HepG2 (cell line): Measurements from ENCODE around the gene SP5. TPM values are rescaled to one million over a fixed set of nuclear protein-coding genes. Genes with fewer than 3 reads are reported as not detected.
A peak's percentile ranks its signal among the peaks of the same experiment; 100 is the strongest.

ENCODE experiments used
- ADNP ChIP-seq: sonication (generic); formaldehyde crosslinking; IDR thresholded peaks from 2 replicates; pipeline ENCODE4 v1.4.0; 2020; ENCODE audit warnings: missing genetic modification reagents
- CREM ChIP-seq, 2 experiments: sonication (generic) in 1 of 2; formaldehyde crosslinking in 1 of 2; IDR thresholded peaks; 2 replicates each; pipeline versions ENCODE4 v1.4.0 to v1.6.1; 2016 to 2020; ENCODE audit warnings: antibody characterized with exemption in 1 of 2, mild to moderate bottlenecking in 1 of 2, missing genetic modification reagents in 1 of 2
- ELF4 ChIP-seq: sonication (generic); formaldehyde crosslinking; IDR thresholded peaks from 2 replicates; pipeline ENCODE4 v1.5.0; 2020; ENCODE audit warnings: missing genetic modification reagents, mild to moderate bottlenecking, moderate library complexity, borderline replicate concordance
- FOSL2 ChIP-seq: sonication (generic); formaldehyde crosslinking; IDR thresholded peaks from 2 replicates; pipeline ENCODE4 v1.4.0; 2020; ENCODE audit warnings: missing genetic modification reagents
- HOXA5 ChIP-seq: sonication (generic); formaldehyde crosslinking; IDR thresholded peaks from 2 replicates; pipeline ENCODE4 v1.4.0; 2020; ENCODE audit warnings: missing genetic modification reagents
- NAIF1 ChIP-seq: sonication (generic); formaldehyde crosslinking; IDR thresholded peaks from 2 replicates; pipeline ENCODE4 v1.5.0; 2020; ENCODE audit warnings: mild to moderate bottlenecking, missing genetic modification reagents, borderline replicate concordance
- NCOA2 ChIP-seq: sonication (generic); formaldehyde crosslinking; IDR thresholded peaks from 2 replicates; pipeline ENCODE4 v1.8.0; 2022; ENCODE audit warnings: inconsistent platforms
- NR1H2 ChIP-seq: sonication (generic); formaldehyde crosslinking; IDR thresholded peaks from 2 replicates; pipeline ENCODE4 v1.8.1; 2022; ENCODE audit warnings: low read depth, missing genetic modification reagents, borderline replicate concordance
- ONECUT2 ChIP-seq: sonication (generic); formaldehyde crosslinking; IDR thresholded peaks from 2 replicates; pipeline ENCODE4 v1.4.0; 2020; ENCODE audit warnings: missing genetic modification reagents
- RFXANK ChIP-seq: IDR thresholded peaks from 2 replicates; pipeline ENCODE4 v1.6.1; 2016
- SMARCE1 ChIP-seq: fragments of 450-650 bp; IDR thresholded peaks from 2 replicates; pipeline ENCODE4 v1.6.1; 2017; ENCODE audit warnings: borderline replicate concordance
- SOX5 ChIP-seq: IDR thresholded peaks from 2 replicates; pipeline ENCODE4 v1.6.1; 2016; ENCODE audit warnings: borderline replicate concordance
- ZFY ChIP-seq: sonication (generic); formaldehyde crosslinking; IDR thresholded peaks from 2 replicates; pipeline ENCODE4 v1.4.0; 2020; ENCODE audit warnings: missing genetic modification reagents
- ZNF629 ChIP-seq: sonication (generic); formaldehyde crosslinking; conservative IDR thresholded peaks from 2 replicates; pipeline ENCODE4 v1.5.0; 2020; ENCODE audit warnings: missing genetic modification reagents
- ZSCAN12 ChIP-seq: sonication (generic); formaldehyde crosslinking; IDR thresholded peaks from 2 replicates; pipeline ENCODE4 v1.9.0; 2021; ENCODE audit warnings: mild to moderate bottlenecking, missing genetic modification reagents
- polyA plus RNA-seq, 8 experiments: library from polyadenylated mRNA; depleted of rRNA in 3 of 8; stranded (reverse) in 7 of 8; unstranded in 1 of 8; fragments of >200 nt; fragmentation: Illumina TruSeq in 4 of 8; extraction: Trizol in 4 of 8; gene quantifications; 2 replicates each; pipeline versions ENCODE4 v1.2.1 to v1.2.3, GENCODE V29; 2011 to 2016; ENCODE audit warnings: low read depth in 4 of 8, missing spikeins in 1 of 8, mixed read lengths in 1 of 8; ENCODE audit not compliant: insufficient read depth in 1 of 8
- total RNA-seq, 5 experiments: library from RNA; depleted of rRNA; stranded (reverse); fragments of >200 nt; fragmentation: Illumina TruSeq; extraction: Trizol; gene quantifications; 2 replicates each; pipeline ENCODE4 v1.2.3, GENCODE V29; 2016; ENCODE audit warnings: low read depth in 1 of 5
- TF ChIP-seq, protein P1 (sequence below): sonication (generic); formaldehyde crosslinking; IDR thresholded peaks from 2 replicates; pipeline ENCODE4 v1.8.0; 2022; ENCODE audit warnings: mild to moderate bottlenecking, missing genetic modification reagents; ENCODE audit not compliant: insufficient replicate concordance
- TF ChIP-seq, protein P2 (sequence below): sonication (generic); formaldehyde crosslinking; IDR thresholded peaks from 2 replicates; pipeline ENCODE4 v1.4.0; 2020; ENCODE audit warnings: missing genetic modification reagents
- TF ChIP-seq, protein P3 (sequence below): sonication (generic); formaldehyde crosslinking; IDR thresholded peaks from 2 replicates; pipeline ENCODE4 v1.4.0; 2020; ENCODE audit warnings: mild to moderate bottlenecking, missing genetic modification reagents

The SP5 gene
- total and polyA plus RNA-seq, 2 of the 13 experiments (the other 11 are each of a cell fraction or from before 2014, with no cell fraction given): 50.8 to 119 TPM

DNA sequence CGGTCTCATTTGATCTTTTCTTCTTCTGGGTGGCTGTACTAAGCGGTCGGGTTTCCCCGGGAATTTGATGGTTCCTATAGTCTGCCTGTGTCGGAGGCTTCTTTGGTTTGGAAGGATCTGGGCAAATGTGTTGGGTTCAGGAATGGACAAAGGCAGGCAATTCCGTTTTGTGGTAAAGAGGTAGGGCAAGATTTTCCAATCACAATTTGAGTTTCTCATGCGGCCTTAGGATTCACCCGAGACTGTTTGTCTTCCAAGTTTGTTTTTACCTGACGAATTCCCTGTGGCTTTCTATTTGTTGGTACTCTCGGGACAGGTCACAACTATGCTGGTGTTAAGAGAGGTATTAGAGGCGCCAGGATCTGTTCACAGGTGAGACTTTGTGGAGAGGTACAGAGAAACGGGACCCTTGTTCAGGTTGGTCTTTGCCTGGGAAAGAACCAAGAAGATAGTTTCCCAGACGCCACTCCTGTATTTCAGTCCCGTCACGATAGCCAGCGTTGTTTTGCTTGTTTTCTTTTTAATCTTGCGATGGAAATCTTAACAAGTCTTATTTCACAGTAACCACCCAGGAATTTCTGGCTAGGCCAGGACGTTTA lies 3.0 kb downstream of the SP5 start (continued):
- no peak for TF ChIP-seq ELF4 (CRISPR knock-in tag)
- no peak for TF ChIP-seq SOX5 (CRISPR knock-in tag)
- TF ChIP-seq, protein P1, sequence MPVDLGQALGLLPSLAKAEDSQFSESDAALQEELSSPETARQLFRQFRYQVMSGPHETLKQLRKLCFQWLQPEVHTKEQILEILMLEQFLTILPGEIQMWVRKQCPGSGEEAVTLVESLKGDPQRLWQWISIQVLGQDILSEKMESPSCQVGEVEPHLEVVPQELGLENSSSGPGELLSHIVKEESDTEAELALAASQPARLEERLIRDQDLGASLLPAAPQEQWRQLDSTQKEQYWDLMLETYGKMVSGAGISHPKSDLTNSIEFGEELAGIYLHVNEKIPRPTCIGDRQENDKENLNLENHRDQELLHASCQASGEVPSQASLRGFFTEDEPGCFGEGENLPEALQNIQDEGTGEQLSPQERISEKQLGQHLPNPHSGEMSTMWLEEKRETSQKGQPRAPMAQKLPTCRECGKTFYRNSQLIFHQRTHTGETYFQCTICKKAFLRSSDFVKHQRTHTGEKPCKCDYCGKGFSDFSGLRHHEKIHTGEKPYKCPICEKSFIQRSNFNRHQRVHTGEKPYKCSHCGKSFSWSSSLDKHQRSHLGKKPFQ (CRISPR knock-in tag): no peak
- TF ChIP-seq ZSCAN12 (CRISPR knock-in tag): peak; percentile 69; the same call in 1 of the 2 replicates
- TF ChIP-seq RFXANK: no peak
- no peak for TF ChIP-seq NAIF1 (CRISPR knock-in tag)
- no peak for TF ChIP-seq ZNF629 (CRISPR knock-in tag)
- TF ChIP-seq HOXA5 (CRISPR knock-in tag): no peak
- TF ChIP-seq NCOA2 (CRISPR knock-in tag): no peak
- TF ChIP-seq, protein P2, sequence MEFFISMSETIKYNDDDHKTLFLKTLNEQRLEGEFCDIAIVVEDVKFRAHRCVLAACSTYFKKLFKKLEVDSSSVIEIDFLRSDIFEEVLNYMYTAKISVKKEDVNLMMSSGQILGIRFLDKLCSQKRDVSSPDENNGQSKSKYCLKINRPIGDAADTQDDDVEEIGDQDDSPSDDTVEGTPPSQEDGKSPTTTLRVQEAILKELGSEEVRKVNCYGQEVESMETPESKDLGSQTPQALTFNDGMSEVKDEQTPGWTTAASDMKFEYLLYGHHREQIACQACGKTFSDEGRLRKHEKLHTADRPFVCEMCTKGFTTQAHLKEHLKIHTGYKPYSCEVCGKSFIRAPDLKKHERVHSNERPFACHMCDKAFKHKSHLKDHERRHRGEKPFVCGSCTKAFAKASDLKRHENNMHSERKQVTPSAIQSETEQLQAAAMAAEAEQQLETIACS (CRISPR knock-in tag): no peak
- TF ChIP-seq ONECUT2 (CRISPR knock-in tag): no peak
- TF ChIP-seq, protein P3, sequence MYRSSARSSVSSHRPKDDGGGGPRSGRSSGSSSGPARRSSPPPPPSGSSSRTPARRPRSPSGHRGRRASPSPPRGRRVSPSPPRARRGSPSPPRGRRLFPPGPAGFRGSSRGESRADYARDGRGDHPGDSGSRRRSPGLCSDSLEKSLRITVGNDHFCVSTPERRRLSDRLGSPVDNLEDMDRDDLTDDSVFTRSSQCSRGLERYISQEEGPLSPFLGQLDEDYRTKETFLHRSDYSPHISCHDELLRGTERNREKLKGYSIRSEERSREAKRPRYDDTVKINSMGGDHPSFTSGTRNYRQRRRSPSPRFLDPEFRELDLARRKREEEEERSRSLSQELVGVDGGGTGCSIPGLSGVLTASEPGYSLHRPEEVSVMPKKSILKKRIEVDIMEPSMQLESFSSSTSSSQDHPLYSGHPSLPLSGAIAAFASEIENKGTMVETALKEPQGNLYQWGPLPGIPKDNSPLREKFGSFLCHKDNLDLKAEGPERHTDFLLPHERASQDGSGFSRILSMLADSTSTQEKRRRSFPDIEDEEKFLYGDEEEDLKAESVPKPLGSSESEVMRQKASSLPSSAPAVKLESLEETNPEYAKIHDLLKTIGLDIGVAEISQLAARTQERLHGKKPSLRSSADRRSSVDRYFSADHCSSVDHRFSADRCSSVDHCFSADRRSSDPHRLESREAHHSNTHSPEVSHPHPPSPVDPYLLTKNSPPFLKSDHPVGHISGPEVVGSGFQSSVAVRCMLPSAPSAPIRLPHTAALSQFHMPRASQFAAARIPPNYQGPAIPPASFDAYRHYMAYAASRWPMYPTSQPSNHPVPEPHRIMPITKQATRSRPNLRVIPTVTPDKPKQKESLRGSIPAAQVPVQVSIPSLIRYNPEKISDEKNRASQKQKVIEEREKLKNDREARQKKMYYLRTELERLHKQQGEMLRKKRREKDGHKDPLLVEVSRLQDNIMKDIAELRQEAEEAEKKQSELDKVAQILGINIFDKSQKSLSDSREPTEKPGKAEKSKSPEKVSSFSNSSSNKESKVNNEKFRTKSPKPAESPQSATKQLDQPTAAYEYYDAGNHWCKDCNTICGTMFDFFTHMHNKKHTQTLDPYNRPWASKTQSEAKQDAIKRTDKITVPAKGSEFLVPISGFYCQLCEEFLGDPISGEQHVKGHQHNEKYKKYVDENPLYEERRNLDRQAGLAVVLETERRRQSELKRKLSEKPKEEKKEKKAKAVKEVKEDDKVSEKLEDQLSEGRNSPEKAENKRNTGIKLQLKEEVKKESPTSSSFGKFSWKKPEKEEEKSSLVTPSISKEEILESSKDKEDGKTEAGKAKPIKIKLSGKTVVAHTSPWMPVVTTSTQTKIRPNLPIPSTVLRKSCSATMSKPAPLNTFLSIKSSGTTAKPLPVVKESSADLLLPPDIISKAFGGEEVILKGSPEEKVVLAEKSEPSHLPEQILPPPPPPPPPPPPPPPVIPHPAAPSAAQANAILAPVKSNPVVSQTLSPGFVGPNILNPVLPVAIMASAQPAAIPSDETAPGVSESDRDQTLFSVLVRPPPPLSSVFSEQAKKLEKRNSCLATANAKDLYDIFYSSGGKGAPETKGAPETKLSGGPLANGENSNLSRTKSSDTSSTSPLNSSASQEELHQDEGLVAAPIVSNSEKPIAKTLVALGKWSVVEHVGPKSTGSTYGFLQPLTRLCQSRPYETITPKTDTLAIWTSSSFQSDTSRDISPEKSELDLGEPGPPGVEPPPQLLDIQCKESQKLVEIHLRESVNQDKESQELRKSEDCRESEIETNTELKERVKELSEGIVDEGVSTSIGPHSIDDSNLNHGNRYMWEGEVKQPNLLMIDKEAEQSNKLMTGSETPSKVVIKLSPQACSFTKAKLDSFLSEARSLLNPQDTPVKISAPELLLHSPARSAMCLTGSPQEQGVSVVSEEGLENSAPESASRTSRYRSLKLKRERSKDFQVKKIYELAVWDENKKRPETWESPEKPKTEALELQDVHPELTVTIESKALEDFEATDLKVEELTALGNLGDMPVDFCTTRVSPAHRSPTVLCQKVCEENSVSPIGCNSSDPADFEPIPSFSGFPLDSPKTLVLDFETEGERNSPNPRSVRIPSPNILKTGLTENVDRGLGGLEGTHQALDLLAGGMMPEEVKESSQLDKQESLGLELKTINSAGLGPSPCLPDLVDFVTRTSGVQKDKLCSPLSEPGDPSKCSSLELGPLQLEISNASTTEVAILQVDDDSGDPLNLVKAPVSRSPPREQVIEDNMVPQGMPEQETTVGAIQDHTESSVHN (CRISPR knock-in tag): no peak
- no peak for TF ChIP-seq NR1H2 (CRISPR knock-in tag)
- TF ChIP-seq SMARCE1: no peak
- TF ChIP-seq CREM (IDR thresholded peaks at IDR 0.05): 0 out of 2 replicates have a peak, but pooled peaks have one; percentile 32
- no peak for TF ChIP-seq CREM (CRISPR knock-in tag; IDR thresholded peaks at IDR 0.05)
- TF ChIP-seq ZFY (CRISPR knock-in tag): no peak
- no peak for TF ChIP-seq ADNP (CRISPR knock-in tag)
- no peak for TF ChIP-seq FOSL2 (CRISPR knock-in tag)
